ENCODE data around the gene SLC6A17. TPM values are rescaled to one million over a fixed set of nuclear protein-coding genes. Genes with fewer than 3 reads are reported as not detected.

The SLC6A17 gene
- total and polyA plus RNA-seq, 9 of the 15 experiments (the other 6 are each of a cell fraction or from before 2014, with no cell fraction given) = not detected

- TF ChIP-seq NBN (IDR thresholded peaks at IDR 0.05; ENCODE audit: low read depth) (no peak), NCOA6 (IDR thresholded peaks at IDR 0.05) (peak; percentile 60; the same call in 1 of the 2 replicates), STAT5A (IDR thresholded peaks at IDR 0.05; ENCODE audit: borderline replicate concordance, low read length) (no peak), ZNF764 (CRISPR knock-in tag; IDR thresholded peaks at IDR 0.05; ENCODE audit: low read depth) (no peak), CBX3 (IDR thresholded peaks at IDR 0.05; ENCODE audit: borderline replicate concordance in 1 of 2, low read length in 2 of 2) (no peak), TRIM25 (IDR thresholded peaks at IDR 0.05; ENCODE audit: borderline replicate concordance) (no peak), CHD2 (IDR thresholded peaks at IDR 0.05; ENCODE audit: low read depth, low read length) (no peak), DDX20 (tag; IDR thresholded peaks at IDR 0.05; ENCODE audit: low read depth) (no peak), POLR2B (IDR thresholded peaks at IDR 0.05; ENCODE audit: low read depth, partially characterized antibody) (no peak), ILK (tag; IDR thresholded peaks at IDR 0.05; ENCODE audit: borderline replicate concordance, low read depth) (no peak), SREBF1 (IDR thresholded peaks at IDR 0.05; ENCODE audit: borderline replicate concordance, low read depth, low read length) (no peak), ZNF717 (CRISPR knock-in tag; IDR thresholded peaks at IDR 0.05) (no peak), ZNF395 (CRISPR knock-in tag; IDR thresholded peaks at IDR 0.05) (no peak), CTBP1 (IDR thresholded peaks at IDR 0.05; ENCODE audit: borderline replicate concordance) (peak; percentile 76), ZNF778 (CRISPR knock-in tag; IDR thresholded peaks at IDR 0.05) (no peak), WHSC1 (IDR thresholded peaks at IDR 0.05; ENCODE audit: low read length) (no peak), PYGO2 (tag; IDR thresholded peaks at IDR 0.05) (no peak), EZH2 (IDR thresholded peaks at IDR 0.05; ENCODE audit: borderline replicate concordance, low read depth, low read length) (no peak), CHAMP1 (IDR thresholded peaks at IDR 0.05) (no peak), E4F1 (CRISPR knock-in tag; IDR thresholded peaks at IDR 0.05; ENCODE audit: borderline replicate concordance) (no peak)
These were observed 59.7 kb downstream of the SLC6A17 start, which contains the start of gene KCNC4 (continued) for GRCh38 chr1:110209715-110210603.

Data from K562 (cell line).